HG03045 (cell line): ENCODE data around the gene CAMK1D.
"Not testable (repeated sequence)": the region's sequence is repeated elsewhere in the genome, so short reads cannot be mapped to it uniquely, and the experiment has no call there.

Experiments
- ATAC-seq: cut with Tn5 transposase; IDR thresholded peaks from one replicate; pipeline ENCODE4 v1.9.1; 2021; ENCODE audit warnings: mild to moderate bottlenecking, moderate library complexity; ENCODE audit not compliant: unreplicated experiment

CAMK1D gene

DNA sequence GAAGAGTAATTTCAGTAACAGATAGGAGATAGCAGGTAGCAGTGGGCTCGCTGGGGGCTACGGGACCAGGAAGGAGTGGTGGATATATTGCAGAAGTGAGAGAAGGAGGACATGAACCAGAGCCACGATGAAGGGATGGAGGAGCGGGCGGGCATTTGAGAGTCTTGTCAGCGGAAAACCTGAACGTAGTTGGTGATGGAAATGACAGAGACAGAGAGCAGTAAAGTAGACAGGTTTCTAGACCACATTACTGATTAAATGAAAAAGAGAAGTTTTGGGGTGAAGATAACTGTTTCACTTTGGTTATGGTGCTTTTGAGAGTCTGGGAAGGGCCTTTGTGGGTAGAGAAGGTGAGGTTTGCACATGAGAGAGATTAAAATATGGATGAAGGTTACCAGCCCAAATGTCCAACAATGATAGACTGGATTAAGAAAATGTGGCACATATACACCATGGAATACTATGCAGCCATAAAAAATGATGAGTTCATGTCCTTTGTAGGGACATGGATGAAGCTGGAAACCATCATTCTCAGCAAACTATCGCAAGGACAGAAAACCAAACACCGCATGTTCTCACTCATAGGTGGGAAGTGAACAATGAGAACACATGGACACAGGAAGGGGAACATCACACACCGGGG is 196.9 kb downstream of the CAMK1D start:
- ATAC-seq, result not testable (repeated sequence)

DNA sequence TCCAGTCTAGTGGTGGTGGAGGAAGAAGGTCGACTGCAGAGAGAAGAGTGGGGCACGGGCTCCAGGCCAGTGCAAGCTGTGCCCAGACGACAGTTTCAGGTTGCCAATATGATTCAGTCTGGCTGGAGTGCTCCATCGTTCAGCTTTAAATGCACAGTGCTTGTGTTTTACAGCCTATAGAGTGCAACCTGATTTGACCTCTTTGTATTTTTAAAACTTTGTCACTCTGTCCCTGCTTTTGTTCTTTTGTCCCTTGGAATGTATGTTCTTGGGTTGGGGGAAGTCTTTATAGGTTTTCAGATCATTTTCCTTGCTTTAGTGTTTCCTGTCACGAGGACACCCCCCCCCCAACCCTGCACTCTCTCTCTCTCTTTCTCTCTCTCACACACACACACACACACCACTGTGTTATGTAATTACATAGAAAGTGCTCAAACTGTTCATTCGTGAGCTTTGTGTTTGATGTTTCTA is 198.0 kb downstream of the CAMK1D start:
- no peak for ATAC-seq

DNA sequence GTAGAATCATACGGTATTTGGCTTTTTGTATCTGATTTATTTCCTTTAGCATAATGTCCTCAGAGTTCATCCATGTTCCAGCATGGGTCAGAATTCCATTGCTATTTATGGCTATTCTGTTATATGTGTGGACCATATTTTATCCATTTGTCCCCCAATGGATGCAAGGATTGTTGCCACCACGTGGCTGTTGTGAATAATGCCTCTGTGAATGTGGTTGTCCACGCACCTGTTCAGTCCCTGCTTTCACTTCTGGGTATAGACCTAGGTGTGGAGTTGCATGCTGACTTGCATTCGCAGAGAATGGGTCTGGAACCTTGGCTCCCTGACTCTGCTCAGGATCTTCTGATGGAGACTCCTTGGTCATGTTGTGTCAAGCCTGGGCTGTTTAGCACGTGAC is 199.9 kb downstream of the CAMK1D start:
- no peak for ATAC-seq

DNA sequence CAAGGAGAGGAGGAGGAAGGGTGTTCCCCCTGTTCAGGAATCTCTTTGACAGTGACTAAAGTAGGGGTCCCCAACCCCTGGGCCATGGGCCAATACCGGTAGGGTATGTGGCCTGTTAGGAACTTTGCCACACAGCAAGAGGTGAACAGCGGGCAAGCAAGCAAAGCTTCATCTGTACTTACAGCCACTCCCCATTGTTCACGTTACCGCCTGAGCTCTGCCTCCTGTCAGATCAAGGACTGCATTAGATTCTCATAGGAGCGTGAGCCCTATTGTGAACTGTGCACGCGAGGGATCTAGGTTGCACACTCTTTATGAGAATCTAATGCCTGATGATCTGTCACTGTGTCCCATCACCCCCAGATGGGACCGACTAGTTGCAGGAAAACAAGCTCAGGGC is 201.6 kb downstream of the CAMK1D start:
- no peak for ATAC-seq

DNA sequence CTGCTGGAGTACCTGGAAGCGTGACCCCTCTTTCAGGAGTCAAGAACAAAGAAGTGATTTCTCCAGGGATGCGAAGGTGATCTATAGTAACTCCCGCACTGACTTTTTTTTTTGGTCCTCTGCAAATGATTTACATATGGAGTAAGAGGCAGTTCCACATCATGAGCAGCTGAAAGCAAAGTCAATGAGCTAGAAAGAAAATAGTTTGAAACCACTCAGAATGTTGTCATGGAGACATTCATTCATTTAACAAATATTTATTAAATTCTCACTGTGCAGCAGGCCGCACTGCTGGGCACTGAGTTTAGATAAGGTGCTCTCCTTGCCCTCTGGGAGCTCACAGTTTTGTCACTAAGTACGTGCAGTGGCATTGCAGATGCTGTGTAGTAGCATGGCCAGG is 206.7 kb downstream of the CAMK1D start:
- ATAC-seq, result no peak

DNA sequence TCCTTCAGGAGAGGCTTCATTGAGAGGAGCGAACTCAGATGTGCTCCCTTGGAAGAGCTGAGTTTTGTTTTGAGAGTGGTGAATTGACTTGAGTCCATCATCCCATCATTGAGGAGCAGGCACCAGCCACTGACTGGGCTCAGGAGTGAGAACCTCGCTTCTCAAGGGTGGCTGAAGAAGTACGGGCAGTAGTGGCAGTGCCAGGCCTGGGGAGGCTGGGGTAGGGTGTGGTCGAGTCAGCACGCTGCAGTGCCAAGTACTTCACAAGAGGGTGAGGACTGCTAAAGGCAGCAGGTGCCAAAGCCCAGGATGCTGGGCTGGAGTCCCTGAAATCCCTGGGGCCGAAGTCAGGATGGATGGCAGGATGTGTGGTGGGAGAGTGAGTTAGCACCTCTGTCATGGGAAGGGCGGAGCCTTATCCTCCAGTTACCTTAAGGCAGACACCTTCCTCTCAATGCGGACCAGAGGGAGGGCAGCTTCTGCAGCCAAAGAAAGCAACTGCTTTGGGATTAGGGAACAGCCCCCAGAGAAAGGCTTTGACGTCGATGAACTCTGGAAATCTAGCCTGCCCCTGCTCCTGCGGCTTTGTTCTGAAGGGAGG is 210.3 kb downstream of the CAMK1D start:
- no peak for ATAC-seq

DNA sequence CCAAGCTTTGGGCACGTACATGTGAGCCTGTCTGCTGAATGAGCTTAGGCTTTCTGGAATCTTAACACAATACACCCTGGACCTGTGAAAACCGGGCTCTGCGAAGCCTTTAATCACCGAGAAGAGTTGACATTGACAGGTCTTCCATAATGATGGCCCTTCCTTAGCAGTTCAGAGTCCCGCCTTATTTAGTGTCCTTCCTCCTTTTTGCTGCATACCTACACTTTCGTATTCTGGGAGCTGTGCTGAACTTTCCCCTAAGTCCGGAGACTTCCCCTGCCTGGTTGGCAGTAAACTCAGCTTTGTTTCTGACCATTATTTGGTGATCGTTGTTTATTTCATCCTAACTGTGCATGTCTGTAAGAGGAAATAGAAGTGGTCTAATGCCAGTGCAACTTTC is 212.0 kb downstream of the CAMK1D start:
- no peak for ATAC-seq

DNA sequence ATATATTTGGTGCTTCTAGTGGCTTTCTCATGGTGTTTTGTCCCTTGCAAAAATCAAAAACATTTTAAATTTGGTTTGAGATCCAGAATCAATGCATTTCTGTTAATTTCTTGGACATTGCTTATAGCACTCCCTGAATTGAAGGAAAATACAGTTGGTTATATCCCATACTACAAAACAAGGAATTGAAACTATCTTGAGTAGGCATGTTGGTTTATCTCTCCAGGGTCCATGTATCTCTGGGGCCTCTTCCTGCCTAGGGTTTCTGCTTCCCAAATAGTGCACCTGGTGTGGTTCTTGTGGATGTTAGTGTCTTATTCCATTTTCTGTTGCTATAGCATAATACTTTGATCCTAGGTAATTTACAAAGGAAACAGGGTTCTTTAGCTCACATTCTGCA is 212.4 kb downstream of the CAMK1D start:
- ATAC-seq, result no peak

DNA sequence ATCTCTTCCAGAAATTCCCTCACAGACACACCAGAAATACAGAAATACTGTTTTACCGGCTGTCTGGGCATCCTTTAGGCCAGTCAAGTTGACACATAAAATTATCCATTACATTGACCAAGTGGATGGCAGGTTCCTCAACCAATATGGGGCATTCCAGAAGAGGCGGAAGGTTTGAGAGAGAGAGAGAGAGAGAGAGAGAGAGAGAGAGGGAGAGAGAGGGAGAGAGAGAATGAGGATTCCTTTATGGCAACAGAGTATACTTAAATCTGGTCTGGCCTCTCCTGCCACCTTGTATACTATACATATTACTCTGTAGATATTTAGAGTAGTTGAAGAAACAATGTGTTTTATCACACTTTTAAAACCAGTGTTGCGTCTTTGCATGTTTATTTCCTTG is 214.1 kb downstream of the CAMK1D start:
- no peak for ATAC-seq

DNA sequence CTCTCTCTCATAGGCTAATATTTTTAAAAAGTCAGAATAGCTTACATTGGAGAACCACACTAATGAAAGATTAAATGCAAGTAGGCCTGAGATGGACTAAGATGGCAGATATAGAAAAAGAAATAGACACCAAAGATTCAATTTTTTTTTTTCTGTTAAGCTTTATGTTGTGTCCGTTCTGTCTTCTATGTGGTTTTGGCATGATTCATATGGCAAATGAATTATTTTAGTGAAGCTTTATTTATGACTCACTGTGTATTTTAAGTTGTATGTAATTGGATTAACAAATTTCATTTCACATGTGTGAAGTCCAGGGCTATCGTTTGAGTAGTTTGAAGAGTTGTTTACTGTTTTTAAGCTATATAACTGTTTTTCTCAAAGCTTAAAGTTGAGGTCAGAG is 214.8 kb downstream of the CAMK1D start:
- no peak for ATAC-seq

DNA sequence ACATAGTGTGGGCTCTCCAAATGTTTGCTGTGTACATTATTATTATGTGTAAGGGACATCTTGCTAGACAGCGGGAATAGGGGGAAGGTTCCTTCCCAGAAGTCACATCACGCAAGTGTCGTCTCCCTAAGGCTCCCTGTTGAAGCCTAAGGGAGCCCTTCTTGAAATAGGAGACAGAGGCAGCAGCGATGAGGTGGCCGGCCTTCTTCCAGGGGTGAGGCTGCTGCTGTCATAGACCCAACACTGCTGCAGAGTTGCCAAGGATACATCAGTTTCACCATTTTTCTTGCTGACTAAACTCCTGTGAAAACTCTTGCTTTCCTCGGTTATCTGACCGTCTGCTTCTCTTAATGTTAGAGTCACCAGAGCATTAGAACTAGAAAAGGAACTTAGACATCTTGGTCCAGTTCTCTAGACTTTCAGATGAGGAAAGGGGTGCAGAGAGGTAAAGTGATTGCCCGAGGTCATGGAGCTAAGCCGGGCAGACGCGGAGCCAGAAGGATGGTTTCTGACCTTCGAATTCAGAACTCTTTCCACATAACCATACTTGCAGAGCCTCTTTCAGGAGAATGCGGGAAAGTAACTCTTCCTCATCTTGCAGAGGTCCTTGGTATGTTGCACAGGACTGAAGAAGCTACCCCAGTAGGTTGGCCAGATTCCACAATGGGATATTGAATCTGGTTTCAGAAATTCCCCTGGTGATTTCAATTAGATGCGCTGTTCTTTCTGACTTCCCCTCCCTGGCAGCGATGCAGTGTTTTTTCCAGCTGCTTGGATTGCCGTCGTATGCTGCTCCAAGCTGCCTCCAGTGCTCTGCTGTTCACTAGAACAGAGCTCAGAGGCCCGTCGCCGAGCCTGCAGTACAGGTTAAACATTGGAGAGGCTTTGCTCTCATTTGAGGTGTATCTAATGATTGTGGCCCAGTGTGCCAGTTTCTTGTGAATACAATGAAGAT is 217.1 kb downstream of the CAMK1D start:
- ATAC-seq, result no peak

DNA sequence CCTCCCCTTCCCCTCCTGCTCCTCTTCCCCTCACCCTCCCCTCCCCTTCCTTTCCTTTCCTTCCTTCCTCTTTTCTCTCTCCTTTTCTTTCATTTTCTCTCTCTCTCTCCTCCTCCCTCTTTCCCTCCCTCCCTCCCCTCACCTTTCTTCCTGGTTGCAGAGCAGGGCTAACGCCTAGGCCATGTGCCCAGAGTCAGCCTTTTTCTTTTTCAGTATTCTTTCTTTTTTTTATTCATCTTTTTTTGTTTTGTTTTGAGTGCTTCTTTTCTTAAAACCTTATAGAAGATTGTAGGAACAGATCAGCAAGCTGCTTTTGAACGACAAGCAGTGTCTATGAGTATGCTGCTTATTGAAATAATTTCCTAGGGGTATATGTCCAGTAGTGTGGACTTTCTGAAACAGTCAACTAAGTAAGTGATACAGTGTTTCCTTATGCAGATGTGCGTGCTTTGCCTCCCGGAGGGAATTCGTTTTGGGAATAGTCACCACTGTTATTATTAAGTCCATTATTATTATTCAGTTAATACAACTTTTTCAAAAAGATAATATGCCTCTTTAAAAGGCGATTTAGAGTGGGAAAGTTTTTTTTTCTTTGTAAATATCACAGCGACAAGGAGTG is 219.2 kb downstream of the CAMK1D start:
- ATAC-seq, result no peak

DNA sequence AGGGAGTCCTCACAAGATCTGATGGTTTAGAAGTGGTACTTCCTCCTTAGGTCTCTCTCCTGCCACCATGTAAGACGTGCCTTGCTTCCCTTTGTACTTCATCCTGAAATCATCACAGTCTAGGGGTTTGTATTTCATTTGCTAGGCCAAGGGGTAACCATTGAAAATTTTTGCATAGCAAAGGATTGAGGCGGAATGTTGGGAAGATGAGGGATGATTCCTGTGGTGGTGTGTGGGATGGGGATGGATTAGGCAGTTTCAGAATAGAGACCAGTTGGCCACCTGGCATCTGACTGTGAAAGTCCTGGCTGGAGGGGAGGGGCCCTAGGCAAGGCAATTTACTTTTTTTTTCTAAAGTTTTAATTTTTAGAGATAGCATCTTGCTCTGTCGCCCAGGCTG is 222.9 kb downstream of the CAMK1D start:
- ATAC-seq, result no peak

DNA sequence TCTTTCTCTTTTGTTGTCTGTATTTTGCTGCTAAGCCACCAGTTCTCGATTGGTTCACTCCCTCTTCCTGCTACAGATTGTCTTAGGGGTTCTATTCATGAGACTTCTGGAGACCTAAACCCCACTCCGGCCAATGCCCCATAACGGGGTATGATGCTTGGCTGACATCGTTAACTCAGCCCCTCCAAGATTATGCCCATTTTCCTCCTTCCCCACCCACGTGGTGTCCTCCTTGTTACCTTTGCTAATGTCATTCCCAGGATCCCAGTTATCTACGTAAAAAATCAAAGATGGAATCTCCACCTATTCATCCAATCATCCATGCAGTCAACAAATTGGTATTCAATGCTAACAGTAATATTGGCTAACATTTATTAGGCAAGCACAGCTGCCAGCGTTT is 228.3 kb downstream of the CAMK1D start:
- no peak for ATAC-seq

DNA sequence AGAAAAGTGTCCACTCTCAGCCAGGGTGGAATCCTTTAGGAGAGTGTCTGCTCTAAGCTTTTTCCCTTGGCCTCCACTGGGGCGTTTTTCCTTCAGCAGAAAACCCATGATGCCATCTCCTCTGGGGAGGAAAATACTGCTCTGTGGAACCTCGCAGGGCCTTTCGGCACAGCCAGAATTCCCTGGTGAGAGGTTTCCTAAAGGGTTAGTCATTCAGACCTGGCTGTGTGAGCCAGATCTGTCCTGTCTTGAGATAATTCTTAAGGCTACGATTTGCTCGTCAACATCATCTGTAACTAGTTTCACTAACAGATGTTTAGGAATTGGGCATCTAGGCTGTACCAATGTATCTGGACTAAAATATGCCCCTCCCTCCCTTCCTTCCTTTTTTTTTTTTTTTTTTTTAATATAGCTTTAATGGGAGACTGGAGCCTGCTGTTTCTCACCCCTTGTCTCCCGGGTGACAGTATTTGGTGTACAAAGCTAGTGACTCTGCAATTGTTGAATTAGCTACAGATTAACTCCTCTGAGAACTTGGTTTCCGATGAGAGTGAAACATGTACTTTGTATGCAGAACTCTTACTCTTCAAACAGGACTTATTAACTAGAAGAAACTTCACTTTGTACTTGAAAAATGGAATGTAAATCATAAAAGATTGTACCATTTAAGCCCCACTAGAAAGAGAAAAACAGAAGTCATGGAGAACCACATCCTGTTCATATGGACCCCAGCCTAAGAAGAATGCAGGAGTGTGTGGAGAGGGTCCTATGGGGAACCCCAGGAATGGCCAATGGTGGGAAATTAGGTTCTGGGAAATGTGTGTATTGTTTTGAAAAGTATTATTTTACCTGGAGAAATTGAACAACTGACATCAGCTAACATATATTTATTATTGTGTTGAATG is 230.9 kb downstream of the CAMK1D start:
- no peak for ATAC-seq

DNA sequence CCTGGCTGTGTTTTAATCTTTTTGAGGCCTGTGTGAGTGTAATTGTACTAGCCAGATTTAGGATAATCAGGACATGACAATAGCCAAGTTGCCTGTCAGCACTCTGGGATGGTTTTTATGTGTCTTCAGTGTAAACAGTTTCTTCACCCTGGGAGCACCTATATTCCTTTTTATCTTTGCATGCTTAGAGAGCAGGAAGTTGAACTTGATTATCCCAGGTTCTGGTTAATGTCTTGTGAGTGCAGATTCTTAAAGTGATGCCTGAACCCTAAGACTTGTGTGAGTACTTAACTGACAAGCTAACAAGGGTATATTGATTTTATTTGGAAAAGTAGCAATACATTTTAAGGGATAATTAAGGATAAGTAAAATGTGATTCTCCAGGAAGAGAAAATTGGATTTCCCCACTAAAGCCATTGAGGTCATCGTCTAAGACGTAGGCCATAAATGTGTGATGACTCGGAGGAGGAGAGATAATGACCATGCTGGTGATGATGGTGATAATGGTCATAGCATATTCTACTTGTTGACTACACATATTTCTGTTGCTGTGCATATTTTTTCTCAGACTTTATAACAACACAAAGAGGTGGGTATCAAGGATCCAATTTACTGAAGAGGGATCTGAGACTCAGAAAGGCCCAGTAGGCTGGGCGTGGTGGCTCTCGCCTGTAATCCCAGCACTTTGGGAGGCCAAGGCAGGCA is 234.7 kb downstream of the CAMK1D start:
- no peak for ATAC-seq

DNA sequence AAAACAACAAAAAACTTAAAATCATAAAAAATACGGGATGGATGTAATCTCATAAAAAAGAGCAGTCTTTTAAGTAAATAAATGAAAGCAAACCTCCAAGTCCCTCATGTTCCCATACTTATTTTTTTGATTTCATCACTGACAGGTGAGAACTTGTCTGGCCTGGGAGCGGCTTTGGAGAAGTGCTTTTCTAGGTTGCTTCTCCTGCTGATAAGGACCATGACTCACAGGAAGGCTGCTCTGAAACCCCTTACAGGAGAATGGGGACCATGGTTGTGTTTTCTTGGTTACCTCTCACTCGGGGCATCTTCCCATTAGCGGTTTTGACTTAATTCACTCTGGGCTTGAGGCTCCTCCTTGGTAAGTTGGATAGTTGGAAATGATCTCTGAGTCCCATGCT is 237.4 kb downstream of the CAMK1D start:
- no peak for ATAC-seq

DNA sequence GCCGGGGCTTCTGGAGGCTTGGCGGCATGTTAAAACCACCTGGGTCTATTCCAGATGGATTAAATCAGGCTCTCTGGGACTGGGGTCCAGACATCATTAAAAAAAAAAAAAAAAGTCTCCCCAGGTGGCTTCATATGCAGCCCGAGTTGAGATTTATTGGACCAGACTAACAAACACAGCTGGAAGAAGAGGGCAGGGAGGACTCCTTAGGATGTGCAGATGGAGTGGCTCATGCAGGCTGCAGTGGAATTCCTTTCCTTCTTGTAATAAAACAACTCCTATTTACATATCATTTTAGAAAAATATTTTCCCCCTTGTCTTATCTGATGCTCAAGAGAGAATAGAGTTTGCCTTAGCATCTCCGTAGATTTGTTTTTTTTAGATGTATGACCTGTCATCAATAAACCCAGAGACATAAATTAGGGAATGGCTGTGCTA is 238.1 kb downstream of the CAMK1D start:
- ATAC-seq, result no peak

DNA sequence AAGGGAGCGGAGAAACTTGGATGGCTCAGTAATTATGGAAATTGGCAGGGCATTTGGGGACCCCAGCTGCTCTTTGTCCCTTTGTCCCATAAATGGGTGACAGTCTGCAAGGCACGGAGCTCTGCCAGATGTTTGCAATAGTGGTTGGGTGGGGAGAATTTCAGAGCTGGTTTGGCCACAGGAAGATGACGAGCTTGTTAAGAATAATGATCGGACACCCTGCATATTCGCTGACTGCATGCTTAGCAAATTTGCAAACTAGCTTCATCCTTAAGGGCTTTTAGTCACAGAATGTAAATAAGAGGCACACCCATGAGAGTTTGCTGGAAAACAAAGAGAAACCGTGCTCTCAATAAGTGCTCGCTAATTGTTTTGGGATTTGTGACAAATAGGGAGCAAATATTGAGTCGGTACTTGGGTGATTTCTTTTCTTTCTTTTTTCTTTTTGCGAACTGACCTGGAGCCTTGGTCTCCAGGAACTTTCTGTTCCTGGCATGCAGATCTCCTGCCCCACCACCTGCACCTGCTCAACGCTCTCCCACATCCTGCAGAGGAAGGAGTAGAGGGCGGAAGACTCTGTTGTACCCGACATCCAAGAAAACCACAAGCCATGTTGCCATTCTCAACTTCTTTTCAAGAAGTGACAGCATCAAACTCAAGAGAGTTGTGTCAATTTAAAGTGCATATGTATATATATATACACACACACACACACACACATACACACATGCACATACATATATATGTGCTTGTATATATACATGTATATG is 238.9 kb downstream of the CAMK1D start:
- ATAC-seq, result no peak
